GM19328 (cell line): ENCODE results near the gene MYH16.
"Not testable (repeated sequence)": the region's sequence is repeated elsewhere in the genome, so short reads cannot be mapped to it uniquely, and the experiment has no call there.

ENCODE experiments used
- ATAC-seq: cut with Tn5 transposase; IDR thresholded peaks from one replicate; pipeline ENCODE4 v1.9.1; 2021; ENCODE audit warnings: mild to moderate bottlenecking, moderate library complexity; ENCODE audit not compliant: unreplicated experiment

The MYH16 gene

DNA sequence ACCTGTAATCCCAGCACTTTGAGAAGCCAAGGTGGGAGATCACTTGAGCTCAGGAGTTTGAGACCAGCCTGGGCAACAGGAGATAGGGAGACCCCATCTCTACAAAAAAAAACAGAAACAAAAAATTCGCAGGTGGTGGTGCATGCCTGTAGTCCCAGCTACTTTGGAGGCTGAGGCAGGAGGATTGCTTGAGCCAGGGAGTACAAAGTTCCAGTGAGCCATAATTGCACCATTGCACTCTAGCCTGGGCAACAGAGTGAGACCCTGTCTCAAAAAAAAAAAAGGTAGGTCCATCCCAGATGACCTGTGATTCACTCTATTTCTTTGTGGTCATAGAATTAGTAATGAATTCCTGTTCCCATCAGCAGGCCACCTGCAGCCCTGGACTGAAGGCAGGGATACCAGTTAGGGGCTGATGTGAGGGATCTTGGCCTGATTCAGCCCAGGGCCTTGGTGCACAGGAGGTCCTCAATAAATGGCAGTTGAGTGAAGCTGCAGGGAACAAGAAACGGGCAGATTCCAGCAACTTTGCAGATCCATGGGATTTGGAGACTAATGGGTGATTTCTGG, at the start of gene MYH16:
Gene MYH16 (plus strand): TSS at position 364 of the 570 bp plus-strand sequence.
- ATAC-seq: no peak

GRCh38 chr7:99224263-99224898, 48.3 kb upstream of the MYH16 start:
- not testable (repeated sequence) for ATAC-seq

DNA sequence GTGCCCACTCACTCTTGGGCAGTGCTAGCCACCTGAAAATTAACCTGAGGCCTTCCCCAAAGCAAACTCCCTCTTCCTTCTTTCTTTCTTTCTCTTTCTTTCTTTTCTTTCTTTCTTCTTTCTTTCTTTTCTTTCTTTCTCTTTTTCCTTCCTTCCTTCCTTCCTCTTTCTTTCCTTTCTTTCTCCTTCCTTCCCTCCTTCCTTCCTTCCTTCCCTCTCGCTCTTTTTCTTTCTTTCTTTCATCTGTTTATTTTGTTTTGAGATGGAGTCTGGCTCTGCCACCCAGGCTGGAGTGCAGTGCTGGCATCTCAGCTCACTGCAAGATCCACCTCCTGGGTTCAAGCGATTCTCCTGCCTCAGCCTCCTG, 47.8 kb upstream of the MYH16 start:
- ATAC-seq: no peak

DNA sequence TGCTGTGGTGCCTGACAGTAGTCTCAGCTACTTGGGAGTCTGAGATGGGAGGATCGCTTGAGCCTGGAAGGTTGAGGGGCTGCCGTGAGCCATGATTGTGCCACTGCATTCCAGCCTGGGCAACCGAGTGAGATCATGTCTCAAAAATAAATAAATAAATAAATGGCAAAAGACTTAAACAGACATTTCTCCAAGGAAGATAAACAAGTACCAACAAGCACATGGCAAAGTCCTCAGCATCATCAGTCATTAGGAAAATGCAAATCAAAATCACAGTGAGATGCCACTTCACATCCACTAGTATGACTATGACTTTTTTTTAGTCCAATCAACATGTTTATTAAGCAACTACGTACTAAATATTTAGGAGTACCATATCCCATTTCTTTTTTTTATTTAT, 43.4 kb upstream of the MYH16 start:
- no peak for ATAC-seq

DNA sequence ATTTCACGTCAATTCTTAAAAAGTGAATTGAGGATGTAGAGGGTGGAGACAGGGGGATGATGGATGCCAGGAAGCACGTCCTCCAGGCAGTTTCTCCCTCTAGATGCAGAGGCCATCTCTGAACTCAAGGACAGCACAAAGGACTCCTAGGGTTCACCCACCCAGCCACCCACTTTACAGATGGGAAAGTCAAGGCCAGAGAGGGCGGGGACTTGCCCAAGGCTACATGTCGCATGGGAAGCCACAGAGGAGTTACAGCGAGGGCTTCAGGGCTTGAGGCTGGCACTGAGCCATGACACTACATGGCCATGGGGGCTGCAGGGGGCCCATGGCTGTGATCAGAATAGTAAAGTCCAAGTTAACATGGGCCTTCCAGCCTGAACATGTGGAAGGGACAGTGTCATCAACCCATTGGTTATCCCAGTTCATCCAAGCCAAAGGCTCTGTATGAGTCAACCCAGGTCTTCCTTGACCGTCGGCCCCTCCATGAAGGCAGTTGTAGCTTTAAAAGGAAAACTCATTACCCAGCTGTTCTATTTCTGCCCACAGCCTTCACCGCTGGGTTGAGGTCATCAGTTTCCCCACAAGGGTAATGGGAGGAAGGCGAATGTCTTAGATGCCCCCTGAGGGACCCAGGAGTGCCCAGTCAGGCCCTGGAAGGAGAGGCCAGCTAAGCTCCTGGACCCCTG, 40.4 kb upstream of the MYH16 start:
- no peak for ATAC-seq

DNA sequence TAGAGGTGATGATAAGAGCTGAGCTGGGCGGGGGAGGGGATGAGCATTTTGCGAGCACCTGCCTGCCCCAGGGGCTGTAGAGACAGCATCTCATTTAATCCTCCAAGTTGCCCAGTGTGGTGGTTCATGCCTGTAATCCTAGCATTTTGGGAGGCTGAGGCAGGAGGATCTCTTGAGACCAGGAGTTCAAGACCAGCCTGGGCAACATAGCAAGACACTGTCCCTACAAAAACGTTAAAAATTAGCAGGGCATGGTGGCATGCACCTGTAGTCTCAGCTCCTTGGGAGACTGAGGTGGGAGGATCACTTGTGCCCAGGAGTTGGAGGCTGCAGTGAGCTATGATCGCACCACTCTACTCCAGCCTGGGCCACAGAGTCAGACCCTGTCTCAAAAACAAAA, 39.7 kb upstream of the MYH16 start:
- ATAC-seq: not testable (repeated sequence)

DNA sequence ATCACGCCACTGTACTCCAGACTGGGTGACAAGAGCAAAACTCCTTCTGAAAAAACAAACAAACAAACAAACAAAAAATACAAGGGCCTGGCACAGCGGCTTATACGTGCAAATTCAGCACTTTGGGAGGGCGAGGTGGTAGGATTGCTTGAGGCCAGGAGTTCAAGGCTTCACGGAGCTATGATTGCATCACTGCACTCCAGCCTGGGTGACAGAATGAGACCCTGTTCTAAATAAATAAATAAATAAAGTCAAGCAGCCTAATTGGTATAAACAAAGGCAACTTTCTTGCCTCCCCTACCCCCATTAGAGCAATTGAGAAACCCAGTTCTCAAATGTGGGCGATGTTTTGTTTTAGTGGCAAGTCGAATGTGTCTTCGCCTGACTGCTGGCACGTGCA, 38.5 kb upstream of the MYH16 start:
- ATAC-seq: no peak

GRCh38 chr7:99235925-99236324, 36.7 kb upstream of the MYH16 start:
- ATAC-seq: no peak

DNA sequence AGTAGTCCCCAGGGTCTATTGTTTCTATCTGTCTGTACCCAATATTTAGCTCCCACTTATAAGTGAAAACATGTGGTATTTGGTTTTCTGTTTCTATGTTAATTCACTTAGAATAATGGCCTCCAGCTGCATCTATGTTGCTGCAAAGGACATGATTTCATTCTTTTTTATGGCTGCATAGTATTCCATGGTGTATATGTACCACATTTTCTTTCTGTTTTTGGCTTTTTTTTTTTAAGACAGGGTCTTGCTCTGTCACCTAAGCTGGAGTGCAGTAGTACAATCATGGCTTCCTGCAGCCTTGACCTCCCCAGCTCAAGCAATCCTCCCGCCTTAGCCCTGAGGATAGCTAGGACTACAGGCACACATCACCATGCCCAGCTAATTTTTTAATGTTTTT, 34.8 kb upstream of the MYH16 start:
- not testable (repeated sequence) for ATAC-seq

DNA sequence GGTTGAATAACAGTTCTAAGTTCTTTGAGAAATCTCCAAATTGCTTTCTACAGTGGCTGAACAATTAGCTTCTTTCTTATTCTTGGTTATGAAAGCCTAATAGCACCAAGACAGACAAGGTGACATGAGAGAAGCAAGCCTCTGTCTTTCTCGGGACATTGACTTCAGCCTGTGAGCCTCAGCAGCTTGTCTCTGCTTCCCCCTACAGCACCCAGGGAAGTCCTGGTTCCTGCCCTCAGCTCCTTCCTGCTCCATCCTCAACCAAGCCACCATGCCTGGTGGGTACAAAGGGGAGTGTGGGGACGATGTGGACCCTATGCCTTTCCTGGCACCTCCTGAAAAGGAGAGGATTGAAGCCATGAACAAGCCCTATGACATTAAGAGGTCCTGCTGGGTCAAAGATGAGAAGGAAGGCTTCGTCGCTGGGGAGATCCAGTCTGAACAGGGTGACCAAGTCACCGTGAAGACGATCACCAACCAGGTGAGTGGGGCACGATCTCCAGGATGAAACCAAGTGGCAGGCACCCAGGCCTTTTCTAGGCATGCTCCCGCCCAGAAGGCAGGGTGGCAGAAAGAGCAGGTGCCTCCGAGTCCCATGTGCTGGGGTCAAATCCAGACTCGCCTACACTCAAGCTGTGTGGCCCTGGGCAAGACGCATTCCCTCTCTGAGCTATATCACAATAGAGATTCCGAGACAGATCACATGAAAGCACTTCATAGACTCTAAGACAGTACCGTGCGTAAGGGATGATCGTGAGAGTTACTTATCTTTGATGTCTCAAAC, 33.9 kb upstream of the MYH16 start:
- no peak for ATAC-seq

DNA sequence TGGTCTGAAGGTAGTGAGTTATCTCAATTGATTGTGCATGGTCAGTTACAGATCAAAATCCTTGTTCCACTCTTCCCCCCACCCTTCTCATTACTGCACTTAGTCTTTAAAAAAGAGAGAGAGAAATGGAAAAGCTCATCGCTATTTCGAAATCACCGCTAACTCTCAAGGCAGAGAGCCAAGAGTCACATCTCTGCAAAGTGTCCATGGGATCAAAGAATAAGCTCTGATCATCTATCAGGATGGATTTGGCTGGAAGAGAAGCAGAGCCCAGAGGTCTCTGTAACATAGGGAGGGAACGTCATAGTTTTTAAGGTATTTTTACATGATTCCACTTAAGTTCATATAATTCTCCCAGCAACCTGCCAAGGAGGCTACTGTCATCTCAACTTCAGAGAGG, 30.0 kb upstream of the MYH16 start:
- no peak for ATAC-seq

DNA sequence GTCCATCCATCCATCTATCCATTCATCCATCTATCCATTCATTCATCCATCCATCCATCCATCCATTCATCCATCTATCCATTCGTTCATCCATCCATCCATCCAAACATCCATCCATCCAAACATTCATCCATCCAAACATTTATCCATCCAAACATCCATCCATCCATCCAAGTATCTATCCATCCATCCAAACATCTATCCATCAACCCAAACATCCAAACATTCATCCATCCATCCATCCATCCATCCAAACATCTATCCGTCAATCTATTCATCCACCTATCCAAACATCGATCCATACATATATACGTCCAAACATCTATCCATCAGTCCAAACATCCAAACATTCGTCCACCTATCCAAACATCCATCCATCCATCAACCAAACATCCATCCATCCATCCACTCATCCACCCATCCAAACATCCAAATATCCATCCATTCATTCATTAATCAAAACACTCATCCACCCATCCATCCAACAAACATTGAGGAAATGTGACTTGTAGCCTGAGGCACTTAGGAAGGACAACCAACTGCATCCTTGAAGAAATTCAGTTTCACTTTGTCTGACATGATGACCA, 28.8 kb upstream of the MYH16 start:
- ATAC-seq: no peak

DNA sequence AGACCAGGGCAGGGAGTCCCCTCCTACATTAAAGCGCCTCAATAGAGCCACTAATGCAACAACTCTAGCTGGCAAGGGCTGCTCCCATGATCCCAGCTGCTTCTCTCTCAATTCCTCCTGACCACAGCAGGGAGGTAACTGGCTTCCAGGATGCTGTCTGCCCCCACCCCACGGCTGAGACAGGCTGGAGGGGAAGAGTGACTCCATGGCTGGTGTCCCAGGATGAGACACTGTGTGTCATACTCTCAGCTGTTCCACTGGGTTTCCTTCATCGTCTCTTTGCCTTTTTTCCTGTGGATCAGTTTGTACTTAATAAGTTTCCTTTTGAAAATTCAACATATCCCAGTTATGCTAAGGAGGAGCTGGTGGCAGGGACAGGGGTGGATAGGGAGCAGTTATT, 27.7 kb upstream of the MYH16 start:
- ATAC-seq: no peak

DNA sequence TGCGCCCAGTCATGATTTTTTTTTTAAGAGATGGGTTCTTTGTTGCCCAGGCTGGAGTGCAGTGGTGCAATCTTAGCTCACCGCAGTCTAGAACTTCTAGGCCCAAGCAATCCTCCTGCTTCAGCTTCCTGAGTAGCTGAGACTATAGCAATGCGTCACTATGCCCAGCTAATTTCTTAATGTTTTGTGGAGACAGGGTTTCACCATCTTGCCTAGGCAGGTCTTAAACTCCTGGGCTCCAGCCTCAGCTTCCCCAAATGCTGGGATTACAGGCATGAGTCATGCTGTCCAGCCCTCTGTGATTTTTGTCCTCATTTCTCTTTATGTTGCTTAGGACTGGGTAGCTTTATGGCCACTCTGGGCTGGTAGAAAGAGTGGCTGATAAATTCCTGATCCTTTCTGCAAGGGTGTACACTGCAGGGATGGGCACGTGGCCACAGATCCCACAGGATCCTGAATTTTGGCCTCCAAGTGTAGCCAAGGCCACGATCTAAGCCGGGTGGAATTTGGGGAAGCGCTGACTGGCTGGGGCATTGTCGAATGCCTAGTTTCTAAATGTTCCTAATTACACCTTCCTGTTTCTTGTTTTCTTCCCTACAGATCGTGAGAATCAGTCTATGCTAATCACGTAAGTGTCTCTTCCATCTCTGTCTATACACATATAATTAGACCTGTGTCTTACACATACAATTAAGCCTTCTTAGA, 24.1 kb upstream of the MYH16 start:
- no peak for ATAC-seq

GRCh38 chr7:99249985-99250575, 22.6 kb upstream of the MYH16 start:
- no peak for ATAC-seq

DNA sequence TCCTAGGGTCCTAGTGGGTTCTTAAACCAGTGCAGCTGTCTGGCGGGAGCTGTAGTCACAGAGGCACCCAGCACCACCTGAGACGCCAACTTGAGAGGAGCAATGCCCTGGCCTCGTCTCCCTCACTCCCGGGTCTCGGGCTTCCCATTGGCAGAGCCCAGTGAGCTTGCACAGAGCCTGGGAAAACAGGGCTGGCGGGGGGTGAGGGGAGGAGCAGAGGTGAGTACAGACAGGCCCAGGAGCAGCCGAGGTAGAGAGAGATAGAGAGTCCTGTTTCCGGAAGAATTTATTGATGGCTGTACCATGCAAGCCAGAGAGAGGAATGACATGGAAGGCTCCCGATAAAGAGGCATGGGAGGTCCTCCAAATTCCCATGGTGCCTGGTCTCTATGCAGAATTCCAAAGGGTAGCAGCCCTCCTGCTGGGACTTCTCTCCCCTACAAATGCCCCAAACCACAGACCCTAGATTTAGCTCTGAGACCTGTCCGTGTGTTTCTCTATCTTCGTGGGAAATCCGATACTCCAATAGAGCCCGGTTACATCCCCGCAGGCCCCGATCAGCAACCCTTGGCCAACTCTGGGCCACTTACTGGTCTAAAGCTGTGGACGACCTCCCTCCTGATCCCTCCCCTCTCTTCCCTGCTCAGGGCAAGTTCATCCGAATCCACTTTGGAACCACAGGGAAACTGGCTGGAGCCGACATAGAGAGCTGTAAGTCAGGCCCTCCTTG, 20.3 kb upstream of the MYH16 start:
- no peak for ATAC-seq

DNA sequence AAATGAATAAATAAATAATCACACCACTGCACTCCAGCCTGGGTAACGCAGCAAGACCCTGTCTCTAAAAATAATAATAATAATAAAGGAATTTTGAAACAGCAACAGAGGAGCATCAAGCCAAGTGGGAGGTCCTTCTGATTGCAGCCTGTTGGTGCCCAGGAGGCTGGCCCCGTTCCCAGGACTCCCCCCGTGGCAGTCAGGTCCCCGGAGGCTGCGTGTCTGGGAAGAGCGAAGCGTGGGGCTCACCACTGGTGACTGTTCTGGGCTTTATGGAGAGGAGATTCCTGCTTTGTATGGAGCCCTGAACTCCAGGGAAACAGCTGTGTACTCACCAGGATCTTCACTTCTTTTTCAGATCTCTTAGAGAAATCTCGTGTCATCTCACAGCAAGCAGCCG, 19.3 kb upstream of the MYH16 start:
- no peak for ATAC-seq

- no peak for ATAC-seq
These were observed 18.2 kb upstream of the MYH16 start for GRCh38 chr7:99254390-99254789.

DNA sequence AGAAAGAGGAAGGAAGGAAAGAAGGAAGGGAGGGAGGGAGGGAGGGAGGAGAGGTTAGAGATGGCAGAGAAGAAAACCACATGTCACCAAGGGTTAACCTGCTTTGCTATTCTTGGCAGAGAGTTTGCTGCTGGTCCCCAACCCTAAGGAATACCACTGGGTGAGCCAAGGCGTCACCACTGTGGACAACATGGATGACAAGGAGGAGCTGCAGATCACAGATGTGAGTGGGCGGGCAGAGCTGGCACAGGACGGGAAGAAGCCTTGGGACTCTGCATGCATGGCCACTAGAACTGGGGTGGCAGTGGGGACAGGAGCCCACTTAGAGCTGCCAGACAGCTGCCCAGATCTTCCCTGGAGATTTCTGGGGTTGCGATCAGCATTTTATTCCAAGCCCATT, 17.2 kb upstream of the MYH16 start:
- no peak for ATAC-seq

DNA sequence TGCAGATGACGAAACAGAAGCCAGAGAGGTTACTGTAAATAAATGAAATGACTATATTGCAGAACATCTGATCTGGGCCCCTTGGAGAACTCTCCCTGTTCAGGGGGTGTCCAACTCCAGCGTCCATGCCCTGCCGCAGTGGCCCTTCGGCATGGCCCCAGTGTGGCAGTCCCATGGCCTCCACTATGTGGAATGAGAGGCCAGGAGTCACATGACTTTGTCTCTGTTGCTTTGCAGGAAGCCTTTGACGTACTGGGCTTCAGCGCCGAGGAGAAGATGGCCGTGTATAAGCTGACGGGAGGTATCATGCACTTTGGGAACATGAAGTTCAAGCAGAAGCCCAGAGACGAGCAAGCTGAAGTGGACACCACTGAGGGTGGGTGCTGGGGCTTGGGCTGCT, 15.6 kb upstream of the MYH16 start:
- no peak for ATAC-seq
